H1 (cell line): ENCODE data around the gene TWIST2. TPM values are rescaled to one million over a fixed set of nuclear protein-coding genes. Genes with fewer than 3 reads are reported as not detected.

ENCODE experiments used
- GTF2F1 ChIP-seq: IDR thresholded peaks from 2 replicates; pipeline ENCODE4 v1.6.1; 2012; ENCODE audit warnings: low read depth, low read length, improper control_type of control experiment, borderline replicate concordance
- RAD21 ChIP-seq, 2 experiments: IDR thresholded peaks in 1 of 2; conservative IDR thresholded peaks in 1 of 2; 2 replicates each; pipeline ENCODE4 v1.6.1; 2011; ENCODE audit warnings: low read depth in 2 of 2, low read length in 2 of 2, improper control_type of control experiment in 1 of 2, inconsistent platforms in 1 of 2, mild to moderate bottlenecking in 1 of 2, moderate library complexity in 1 of 2
- RXRA ChIP-seq: IDR thresholded peaks from 2 replicates; pipeline ENCODE4 v1.6.1; 2011; ENCODE audit warnings: low read depth, mild to moderate bottlenecking, low read length, moderate library complexity; ENCODE audit not compliant: insufficient read depth
- polyA plus RNA-seq, 7 experiments: library from polyadenylated mRNA; depleted of rRNA in 3 of 7; stranded (reverse) in 5 of 7; unstranded in 2 of 7; fragments of >200 nt in 5 of 7; fragments of 200-250 nt in 2 of 7; gene quantifications; 1 replicate in 5 of 7; 2 replicates in 1 of 7; 4 replicates in 1 of 7; pipeline versions ENCODE4 v1.2.1 to v1.2.3, GENCODE V29; 2011 to 2013; ENCODE audit warnings: missing spikeins in 2 of 7, mixed read lengths in 2 of 7
- total RNA-seq: library from RNA; stranded (reverse); fragmentation: NEBNext Ultra II Directional; extraction: Animal tissue kit (Norgen Biotek cat#: 25700); gene quantifications from 2 replicates; pipeline ENCODE4 v1.2.1, GENCODE V29; 2021

Gene TWIST2
- total and polyA plus RNA-seq, 2 of the 8 experiments (the other 6 are each of a cell fraction or from before 2014, with no cell fraction given): 2.6 to 4.3 TPM

GRCh38 chr2:238947920-238948710 lies 100.2 kb downstream of the TWIST2 start (continued):
- TF ChIP-seq RAD21 (IDR thresholded peaks at IDR 0.05 in 1 of 2, conservative IDR thresholded peaks at IDR 0.05 in 1 of 2; ENCODE audit: low read depth in 2 of 2, low read length in 2 of 2): no peak
- TF ChIP-seq GTF2F1: no peak
- no peak for TF ChIP-seq RXRA
